Panc1 (cell line): Measurements from ENCODE around the gene COLEC11. TPM values are rescaled to one million over a fixed set of nuclear protein-coding genes. Genes with fewer than 3 reads are reported as not detected.

ENCODE experiments used
- ATAC-seq: fragments of 200-7000 bp; cut with Tn5 transposase; 2 replicates; pipeline ENCODE4 v1.9.1; 2020; ENCODE audit warnings: mild to moderate bottlenecking, moderate library complexity
- BruUV-seq: library from RNA; stranded (reverse); fragments of 400-500 nt; replicated peaks from 2 replicates; lab custom pipeline; 2021; lab: Mats Ljungman, UMichigan
- CTCF ChIA-PET: fragments of 300-600 bp; sonication (Branson Sonifier 250); formaldehyde crosslinking; loops from one replicate; lab custom pipeline; 2022; ENCODE audit warnings: antibody characterized with exemption; lab: Charles Lee
- POLR2A ChIA-PET: fragments of 300-600 bp; sonication (Branson Sonifier 250); formaldehyde crosslinking; loops from one replicate; lab custom pipeline; 2022; ENCODE audit warnings: antibody characterized with exemption; lab: Charles Lee
- DNase-seq: peaks from one replicate; pipeline ENCODE4 v3.0.0-alpha.2; 2010; ENCODE audit warnings: low read depth, low spot score
- H3K27ac ChIP-seq: 2 replicates; pipeline ENCODE4 v1.5.1; 2011; ENCODE audit warnings: mild to moderate bottlenecking, low read length, inconsistent platforms
- H3K27me3 ChIP-seq: fragments of 200-500 bp; sonication (Bioruptor generic); 2 replicates; pipeline ENCODE4 v1.6.0; 2014; ENCODE audit warnings: low read length, inconsistent platforms; ENCODE audit not compliant: control insufficient read depth, insufficient read depth
- H3K36me3 ChIP-seq: fragments of 200-500 bp; sonication (Bioruptor generic); 2 replicates; pipeline ENCODE4 v1.5.1; 2014; ENCODE audit warnings: inconsistent platforms, mild to moderate bottlenecking, low read length, moderate library complexity; ENCODE audit not compliant: control insufficient read depth, insufficient read depth
- H3K4me1 ChIP-seq: 2 replicates; pipeline ENCODE4 v1.5.1; 2011; ENCODE audit warnings: inconsistent platforms, mild to moderate bottlenecking, low read length, moderate library complexity; ENCODE audit not compliant: control insufficient read depth, insufficient read depth
- H3K4me3 ChIP-seq, 2 experiments: 2 replicates each; pipeline ENCODE4 v1.5.1; 2011 to 2012; ENCODE audit warnings: low read depth in 2 of 2, low read length in 2 of 2, mild to moderate bottlenecking in 2 of 2, inconsistent platforms in 1 of 2, moderate library complexity in 1 of 2
- H3K9me3 ChIP-seq: fragments of 200-500 bp; sonication (Bioruptor generic); 2 replicates; pipeline ENCODE4 v1.5.1; 2014; ENCODE audit warnings: low read depth, mild to moderate bottlenecking, inconsistent platforms, low read length, moderate library complexity; ENCODE audit not compliant: control insufficient read depth, insufficient read depth
- POLR2AphosphoS5 ChIP-seq: IDR thresholded peaks from 2 replicates; pipeline ENCODE4 v1.6.1; 2012; ENCODE audit warnings: mild to moderate bottlenecking, low read depth, low read length, moderate library complexity
- SIN3A ChIP-seq: IDR thresholded peaks from 2 replicates; pipeline ENCODE4 v1.6.1; 2012; ENCODE audit warnings: low read depth, mild to moderate bottlenecking, low read length, moderate library complexity, borderline replicate concordance; ENCODE audit not compliant: insufficient read depth
- TCF7L2 ChIP-seq: IDR thresholded peaks from 2 replicates; pipeline ENCODE4 v1.6.1; 2011; ENCODE audit warnings: mild to moderate bottlenecking, low read depth, low read length, inconsistent platforms
- in situ Hi-C: cut with HindIII; loops from 2 replicates; pipeline ENCODE4 v1.10.0; 2016; ENCODE audit warnings: low sequenced_read_pairs, low pct_unique_long_range_greater_than_20kb
- intact Hi-C: fragments of 100-400 bp; cut with micrococcal nuclease; formaldehyde crosslinking; loops from one replicate; pipeline ENCODE4 v1.10.0; 2022; ENCODE audit not compliant: unreplicated experiment
- total RNA-seq: library from RNA; stranded (reverse); gene quantifications from one replicate; pipeline ENCODE4 v1.2.1, GENCODE V29; 2021; ENCODE audit not compliant: unreplicated experiment
- TF ChIP-seq, protein P1 (sequence below), 2 experiments: IDR thresholded peaks; 2 replicates each; pipeline ENCODE4 v1.6.1; 2011 to 2012; ENCODE audit warnings: low read depth in 2 of 2, control low read depth in 1 of 2, low read length in 1 of 2, mild to moderate bottlenecking in 1 of 2, moderate library complexity in 1 of 2; ENCODE audit not compliant: insufficient read depth in 1 of 2
- TF ChIP-seq, protein P2 (sequence below): fragments of 450-650 bp; IDR thresholded peaks from 2 replicates; pipeline ENCODE4 v1.5.1; 2017; ENCODE audit warnings: mild to moderate bottlenecking

COLEC11 gene
- total RNA-seq, 1 experiment from 2014 or later = 0.31 TPM

DNA sequence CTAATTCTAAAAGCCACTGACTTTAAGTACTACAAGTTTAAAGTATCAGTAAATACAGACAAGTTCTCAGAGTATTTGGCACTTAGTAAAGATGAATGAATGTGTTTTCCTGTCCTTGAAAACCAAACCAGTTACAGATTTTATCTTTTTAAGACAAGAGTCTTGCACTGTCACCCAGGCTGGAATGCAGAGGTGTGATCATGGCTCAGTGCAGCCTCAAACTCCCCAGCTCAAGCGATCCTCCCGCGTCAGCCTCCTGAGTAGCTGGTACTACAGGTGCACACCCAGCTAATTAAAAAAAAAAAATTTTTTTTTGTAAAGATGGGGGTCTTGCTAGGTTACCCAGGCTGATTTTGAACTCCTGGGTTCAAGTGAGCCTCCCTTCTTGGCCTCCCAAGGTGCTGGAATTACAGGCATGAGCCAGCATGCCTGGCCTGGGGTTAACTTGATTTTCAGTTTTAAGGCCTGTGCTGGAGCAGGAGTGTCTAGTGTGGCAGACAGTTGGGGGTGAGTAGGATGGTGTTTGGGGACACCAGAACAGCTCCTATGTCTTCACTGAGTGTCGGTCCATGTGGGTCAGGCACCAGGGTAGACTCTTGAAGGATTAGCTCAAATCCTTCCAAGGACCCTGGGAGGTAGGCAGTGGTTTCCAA, 10.2 kb upstream of the COLEC11 start:
- H3K9me3 ChIP-seq = no peaks in the 10 kb centered on the region
- CTCF ChIA-PET = interaction anchor here (0.5 kb wide), 1 partner anchor 15 kb away, joined by 4 read pairs; no protein-coding TSS in a partner anchor
- TF ChIP-seq, protein P1, sequence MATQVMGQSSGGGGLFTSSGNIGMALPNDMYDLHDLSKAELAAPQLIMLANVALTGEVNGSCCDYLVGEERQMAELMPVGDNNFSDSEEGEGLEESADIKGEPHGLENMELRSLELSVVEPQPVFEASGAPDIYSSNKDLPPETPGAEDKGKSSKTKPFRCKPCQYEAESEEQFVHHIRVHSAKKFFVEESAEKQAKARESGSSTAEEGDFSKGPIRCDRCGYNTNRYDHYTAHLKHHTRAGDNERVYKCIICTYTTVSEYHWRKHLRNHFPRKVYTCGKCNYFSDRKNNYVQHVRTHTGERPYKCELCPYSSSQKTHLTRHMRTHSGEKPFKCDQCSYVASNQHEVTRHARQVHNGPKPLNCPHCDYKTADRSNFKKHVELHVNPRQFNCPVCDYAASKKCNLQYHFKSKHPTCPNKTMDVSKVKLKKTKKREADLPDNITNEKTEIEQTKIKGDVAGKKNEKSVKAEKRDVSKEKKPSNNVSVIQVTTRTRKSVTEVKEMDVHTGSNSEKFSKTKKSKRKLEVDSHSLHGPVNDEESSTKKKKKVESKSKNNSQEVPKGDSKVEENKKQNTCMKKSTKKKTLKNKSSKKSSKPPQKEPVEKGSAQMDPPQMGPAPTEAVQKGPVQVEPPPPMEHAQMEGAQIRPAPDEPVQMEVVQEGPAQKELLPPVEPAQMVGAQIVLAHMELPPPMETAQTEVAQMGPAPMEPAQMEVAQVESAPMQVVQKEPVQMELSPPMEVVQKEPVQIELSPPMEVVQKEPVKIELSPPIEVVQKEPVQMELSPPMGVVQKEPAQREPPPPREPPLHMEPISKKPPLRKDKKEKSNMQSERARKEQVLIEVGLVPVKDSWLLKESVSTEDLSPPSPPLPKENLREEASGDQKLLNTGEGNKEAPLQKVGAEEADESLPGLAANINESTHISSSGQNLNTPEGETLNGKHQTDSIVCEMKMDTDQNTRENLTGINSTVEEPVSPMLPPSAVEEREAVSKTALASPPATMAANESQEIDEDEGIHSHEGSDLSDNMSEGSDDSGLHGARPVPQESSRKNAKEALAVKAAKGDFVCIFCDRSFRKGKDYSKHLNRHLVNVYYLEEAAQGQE (IDR thresholded peaks at IDR 0.05; ENCODE audit: insufficient read depth in 1 of 2, low read depth in 2 of 2, low read length in 1 of 2) = no peak
- TF ChIP-seq TCF7L2 (no peak), SIN3A (no peak), POLR2AphosphoS5 (no peak)
- TF ChIP-seq, protein P2, sequence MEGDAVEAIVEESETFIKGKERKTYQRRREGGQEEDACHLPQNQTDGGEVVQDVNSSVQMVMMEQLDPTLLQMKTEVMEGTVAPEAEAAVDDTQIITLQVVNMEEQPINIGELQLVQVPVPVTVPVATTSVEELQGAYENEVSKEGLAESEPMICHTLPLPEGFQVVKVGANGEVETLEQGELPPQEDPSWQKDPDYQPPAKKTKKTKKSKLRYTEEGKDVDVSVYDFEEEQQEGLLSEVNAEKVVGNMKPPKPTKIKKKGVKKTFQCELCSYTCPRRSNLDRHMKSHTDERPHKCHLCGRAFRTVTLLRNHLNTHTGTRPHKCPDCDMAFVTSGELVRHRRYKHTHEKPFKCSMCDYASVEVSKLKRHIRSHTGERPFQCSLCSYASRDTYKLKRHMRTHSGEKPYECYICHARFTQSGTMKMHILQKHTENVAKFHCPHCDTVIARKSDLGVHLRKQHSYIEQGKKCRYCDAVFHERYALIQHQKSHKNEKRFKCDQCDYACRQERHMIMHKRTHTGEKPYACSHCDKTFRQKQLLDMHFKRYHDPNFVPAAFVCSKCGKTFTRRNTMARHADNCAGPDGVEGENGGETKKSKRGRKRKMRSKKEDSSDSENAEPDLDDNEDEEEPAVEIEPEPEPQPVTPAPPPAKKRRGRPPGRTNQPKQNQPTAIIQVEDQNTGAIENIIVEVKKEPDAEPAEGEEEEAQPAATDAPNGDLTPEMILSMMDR = no peak
- no peak overlapping the region; the same call in 1 of the 2 replicates for H3K27ac ChIP-seq
- in situ Hi-C loops (no loop called here), intact Hi-C loops (no loop called here)
- ATAC-seq = peak; percentile 4; the same call in 1 of the 2 replicates
- no peak for DNase-seq
- H3K4me1 ChIP-seq = peaks cover 10% of the 10 kb centered on the region; the same call in 1 of the 2 replicates
- POLR2A ChIA-PET = interaction anchor here (0.6 to 1.1 kb wide), 2 partner anchors 27 to 29 kb away, joined by 3 to 4 read pairs; partner anchors contain the start of gene RNASEH1
- H3K36me3 ChIP-seq = peaks cover 30% of the 10 kb centered on the region
- no TSS peak for BruUV-seq
- no peaks in the 10 kb centered on the region for H3K27me3 ChIP-seq
- no peak overlapping the region for H3K4me3 ChIP-seq

DNA sequence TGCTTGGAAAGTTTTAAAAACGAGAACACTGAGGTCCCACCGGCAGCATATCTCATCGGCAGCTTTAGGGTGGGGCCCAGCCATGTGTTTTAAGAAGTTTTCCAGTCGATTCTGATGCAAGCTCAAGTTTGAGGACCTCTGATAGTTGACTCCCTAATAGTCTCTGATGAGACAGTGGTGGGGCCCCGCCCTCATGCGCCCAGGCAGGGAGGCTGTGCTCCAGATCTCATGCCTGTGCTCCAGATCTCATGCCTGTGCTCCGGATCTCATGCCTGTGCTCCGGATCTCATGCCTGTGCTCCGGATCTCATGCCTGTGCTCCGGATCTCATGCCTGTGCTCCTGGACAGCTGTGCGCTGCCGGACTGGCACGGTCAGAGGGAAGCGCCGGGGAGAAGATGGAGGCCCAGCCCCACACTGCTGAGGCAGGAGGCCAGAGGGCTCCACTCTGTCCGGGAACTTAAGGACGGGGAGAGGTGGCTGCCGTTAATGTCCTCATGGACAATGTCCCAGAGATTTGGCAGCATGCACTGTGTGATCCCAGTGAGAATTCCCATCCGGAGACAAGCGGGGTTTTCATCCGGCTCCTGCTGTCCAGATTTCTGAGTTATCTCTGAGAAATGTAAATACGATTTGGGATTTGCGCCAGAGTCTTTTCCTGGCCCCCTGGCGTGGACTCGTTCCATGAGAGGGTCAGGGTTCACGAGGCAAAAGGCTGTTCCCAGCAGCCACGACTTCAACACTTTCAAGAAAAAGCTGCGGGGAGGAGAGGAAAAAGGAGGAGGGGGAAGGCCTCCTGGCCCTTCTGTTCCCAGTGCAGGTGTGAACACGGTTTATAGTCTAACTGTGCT, 9.4 kb upstream of the COLEC11 start:
- H3K9me3 ChIP-seq = no peaks in the 10 kb centered on the region
- in situ Hi-C loops (no loop called here), intact Hi-C loops (no loop called here)
- no peak for TF ChIP-seq TCF7L2
- TF ChIP-seq, protein P1 (IDR thresholded peaks at IDR 0.05; ENCODE audit: insufficient read depth in 1 of 2, low read depth in 2 of 2, low read length in 1 of 2) = no peak
- no peak for TF ChIP-seq SIN3A
- TF ChIP-seq, protein P2 = no peak
- TF ChIP-seq POLR2AphosphoS5 = no peak
- POLR2A ChIA-PET = interaction anchor here (0.6 kb wide), 2 partner anchors 29 to 30 kb away, joined by 3 to 4 read pairs; no protein-coding TSS in a partner anchor
- peaks cover 24% of the 10 kb centered on the region for H3K36me3 ChIP-seq
- no peak overlapping the region for H3K4me3 ChIP-seq
- BruUV-seq = no TSS peak
- DNase-seq (no peak), ATAC-seq (peak; percentile 50)
- CTCF ChIA-PET = interaction anchor here (0.5 kb wide), 1 partner anchor 14 kb away, joined by 4 read pairs; no protein-coding TSS in a partner anchor
- H3K27ac ChIP-seq = no peak overlapping the region; the same call in 1 of the 2 replicates
- H3K27me3 ChIP-seq = no peaks in the 10 kb centered on the region
- peaks cover 7% of the 10 kb centered on the region; the same call in 1 of the 2 replicates for H3K4me1 ChIP-seq
